HEK293 (cell line): Measurements from ENCODE around the gene SKI.
A peak's percentile ranks its signal among the peaks of the same experiment; 100 is the strongest.

Experiments used
- ATF2 ChIP-seq: fragments of 450-650 bp; formaldehyde crosslinking; IDR thresholded peaks from 2 replicates; pipeline ENCODE4 v1.5.1; 2016; ENCODE audit warnings: missing biosample characterization, missing genetic modification characterization, low read depth
- BCL11A ChIP-seq: fragments of 450-650 bp; formaldehyde crosslinking; IDR thresholded peaks from 2 replicates; pipeline ENCODE4 v1.5.1; 2016; ENCODE audit warnings: low read depth, missing biosample characterization, missing genetic modification characterization
- EGR2 ChIP-seq: fragments of 450-650 bp; formaldehyde crosslinking; IDR thresholded peaks from 2 replicates; pipeline ENCODE4 v1.5.1; 2016; ENCODE audit warnings: low read depth, missing biosample characterization, missing genetic modification characterization
- GFI1B ChIP-seq: fragments of 450-650 bp; formaldehyde crosslinking; IDR thresholded peaks from 2 replicates; pipeline ENCODE4 v1.5.1; 2016; ENCODE audit warnings: missing biosample characterization, missing genetic modification characterization
- GLI4 ChIP-seq: fragments of 450-650 bp; formaldehyde crosslinking; IDR thresholded peaks from 2 replicates; pipeline ENCODE4 v1.5.1; 2016; ENCODE audit warnings: missing biosample characterization, missing genetic modification characterization
- HOXD13 ChIP-seq: sonication (generic); formaldehyde crosslinking; IDR thresholded peaks from 2 replicates; pipeline ENCODE4 v1.8.0; 2022; ENCODE audit warnings: missing genetic modification reagents, borderline replicate concordance
- KLF16 ChIP-seq: fragments of 450-650 bp; formaldehyde crosslinking; IDR thresholded peaks from 2 replicates; pipeline ENCODE4 v1.5.1; 2017; ENCODE audit warnings: missing biosample characterization, missing genetic modification characterization
- MEIS1 ChIP-seq: sonication (generic); formaldehyde crosslinking; IDR thresholded peaks from 2 replicates; pipeline ENCODE4 v1.8.1; 2022; ENCODE audit warnings: missing genetic modification reagents, mild to moderate bottlenecking, borderline replicate concordance
- SALL2 ChIP-seq: fragments of 450-650 bp; formaldehyde crosslinking; IDR thresholded peaks from 2 replicates; pipeline ENCODE4 v1.5.0; 2017; ENCODE audit warnings: missing biosample characterization, mild to moderate bottlenecking, missing genetic modification characterization, borderline replicate concordance
- SP3 ChIP-seq: fragments of 450-650 bp; formaldehyde crosslinking; IDR thresholded peaks from 2 replicates; pipeline ENCODE4 v1.5.1; 2016; ENCODE audit warnings: missing biosample characterization, missing genetic modification characterization
- YY1 ChIP-seq: fragments of 450-650 bp; formaldehyde crosslinking; IDR thresholded peaks from 2 replicates; pipeline ENCODE4 v1.5.1; 2018; ENCODE audit warnings: missing biosample characterization, missing genetic modification characterization
- ZBTB1 ChIP-seq: fragments of 450-650 bp; formaldehyde crosslinking; IDR thresholded peaks from 2 replicates; pipeline ENCODE4 v1.5.1; 2016; ENCODE audit warnings: missing biosample characterization, missing genetic modification characterization
- ZFHX2 ChIP-seq: fragments of 450-650 bp; formaldehyde crosslinking; conservative IDR thresholded peaks from 2 replicates; pipeline ENCODE4 v1.5.1; 2016; ENCODE audit warnings: missing biosample characterization, missing genetic modification characterization
- ZFP41 ChIP-seq: fragments of 450-650 bp; formaldehyde crosslinking; IDR thresholded peaks from 2 replicates; pipeline ENCODE4 v1.5.1; 2016; ENCODE audit warnings: missing biosample characterization, missing genetic modification characterization, borderline replicate concordance
- ZIC2 ChIP-seq: fragments of 450-650 bp; formaldehyde crosslinking; IDR thresholded peaks from 2 replicates; pipeline ENCODE4 v1.5.1; 2016; ENCODE audit warnings: missing biosample characterization, missing genetic modification characterization
- ZNF16 ChIP-seq: fragments of 450-650 bp; formaldehyde crosslinking; IDR thresholded peaks from 2 replicates; pipeline ENCODE4 v1.5.1; 2016; ENCODE audit warnings: low read depth, missing biosample characterization, missing genetic modification characterization
- ZNF18 ChIP-seq: fragments of 450-650 bp; formaldehyde crosslinking; IDR thresholded peaks from 2 replicates; pipeline ENCODE4 v1.5.1; 2016; ENCODE audit warnings: missing biosample characterization, missing genetic modification characterization
- ZNF274 ChIP-seq, 2 experiments: fragments of 200-500 bp in 1 of 2; fragments of 450-650 bp in 1 of 2; sonication (Bioruptor generic) in 1 of 2; formaldehyde crosslinking in 1 of 2; IDR thresholded peaks; 2 replicates each; pipeline versions ENCODE4 v1.5.1 to v1.6.1; 2014 to 2016; ENCODE audit warnings: borderline replicate concordance in 1 of 2, inconsistent platforms in 1 of 2, low read length in 1 of 2, missing biosample characterization in 1 of 2, missing genetic modification characterization in 1 of 2
- ZNF335 ChIP-seq: fragments of 450-650 bp; formaldehyde crosslinking; conservative IDR thresholded peaks from 2 replicates; pipeline ENCODE4 v1.5.1; 2016; ENCODE audit warnings: missing biosample characterization, missing genetic modification characterization
- ZNF350 ChIP-seq: fragments of 450-650 bp; formaldehyde crosslinking; IDR thresholded peaks from 2 replicates; pipeline ENCODE4 v1.5.0; 2017; ENCODE audit warnings: missing biosample characterization, mild to moderate bottlenecking, missing genetic modification characterization
- ZNF366 ChIP-seq: fragments of 450-650 bp; formaldehyde crosslinking; conservative IDR thresholded peaks from 2 replicates; pipeline ENCODE4 v1.5.1; 2016; ENCODE audit warnings: missing biosample characterization, missing genetic modification characterization
- ZNF514 ChIP-seq: fragments of 450-650 bp; formaldehyde crosslinking; IDR thresholded peaks from 2 replicates; pipeline ENCODE4 v1.5.1; 2016; ENCODE audit warnings: missing biosample characterization, missing genetic modification characterization
- ZNF544 ChIP-seq: fragments of 450-650 bp; formaldehyde crosslinking; IDR thresholded peaks from 2 replicates; pipeline ENCODE4 v1.5.0; 2017; ENCODE audit warnings: missing biosample characterization, missing genetic modification characterization
- ZNF561 ChIP-seq: fragments of 450-650 bp; IDR thresholded peaks from 2 replicates; pipeline ENCODE4 v1.5.1; 2018; ENCODE audit warnings: missing biosample characterization, missing genetic modification characterization, borderline replicate concordance
- ZNF596 ChIP-seq: fragments of 450-650 bp; IDR thresholded peaks from 2 replicates; pipeline ENCODE4 v1.5.0; 2018; ENCODE audit warnings: missing biosample characterization, mild to moderate bottlenecking, missing genetic modification characterization, moderate library complexity
- ZNF629 ChIP-seq: fragments of 450-650 bp; formaldehyde crosslinking; IDR thresholded peaks from 2 replicates; pipeline ENCODE4 v1.5.1; 2017; ENCODE audit warnings: missing biosample characterization, missing genetic modification characterization
- ZNF707 ChIP-seq: fragments of 450-650 bp; formaldehyde crosslinking; IDR thresholded peaks from 2 replicates; pipeline ENCODE4 v1.5.1; 2016; ENCODE audit warnings: missing biosample characterization, missing genetic modification characterization
- ZNF792 ChIP-seq: fragments of 450-650 bp; formaldehyde crosslinking; IDR thresholded peaks from 2 replicates; pipeline ENCODE4 v1.5.1; 2016; ENCODE audit warnings: missing biosample characterization, missing genetic modification characterization
- TF ChIP-seq, protein P1 (sequence below): fragments of 450-650 bp; formaldehyde crosslinking; conservative IDR thresholded peaks from 2 replicates; pipeline ENCODE4 v1.5.1; 2016; ENCODE audit warnings: low read depth, missing biosample characterization, missing genetic modification characterization
- TF ChIP-seq, protein P2 (sequence below): fragments of 450-650 bp; formaldehyde crosslinking; IDR thresholded peaks from 2 replicates; pipeline ENCODE4 v1.5.1; 2016; ENCODE audit warnings: missing biosample characterization, missing genetic modification characterization
- TF ChIP-seq, protein P3 (sequence below): fragments of 450-650 bp; formaldehyde crosslinking; IDR thresholded peaks from 2 replicates; pipeline ENCODE4 v1.5.1; 2017; ENCODE audit warnings: missing biosample characterization, missing genetic modification characterization

Gene SKI

DNA sequence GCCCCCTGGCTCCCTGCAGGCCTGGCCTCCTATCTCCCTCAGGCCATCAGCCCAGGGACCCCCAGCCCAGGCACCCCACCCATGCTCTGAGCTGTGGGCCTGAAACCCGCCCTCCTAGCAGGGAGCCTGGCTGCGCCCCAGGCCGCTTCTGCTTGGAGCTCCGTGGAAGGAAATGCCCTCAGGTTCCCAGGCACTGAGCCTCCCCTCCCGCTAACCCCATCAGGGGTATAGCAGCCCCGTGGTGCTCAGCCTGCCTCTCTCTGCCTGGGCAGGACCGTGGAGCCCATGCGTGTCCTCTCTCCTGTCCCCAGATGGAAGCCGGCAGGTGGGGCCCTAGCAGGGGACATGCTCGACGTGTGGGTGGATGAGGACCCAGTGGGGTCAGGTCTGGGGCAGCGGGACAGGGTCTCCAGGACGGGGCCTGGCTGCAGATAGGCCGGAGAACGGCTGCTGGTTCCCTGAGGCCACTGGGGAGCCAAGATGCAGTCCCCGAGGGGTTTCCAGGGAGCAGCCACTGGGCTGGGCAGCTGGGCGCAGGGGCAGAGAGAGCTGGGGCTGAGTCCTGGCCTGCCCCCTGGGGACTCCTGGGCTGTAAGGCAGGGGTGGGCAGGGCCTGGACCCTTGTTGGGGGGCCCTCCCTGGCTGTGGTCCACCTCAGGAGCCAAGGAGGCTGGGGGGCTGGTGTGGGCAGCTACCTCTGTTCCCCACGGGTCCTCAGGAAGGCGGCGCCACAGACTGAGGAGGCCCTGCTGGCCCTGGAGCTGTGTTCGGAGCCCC lies 87.7 kb downstream of the SKI start (continued):
- peak; percentile 89 for TF ChIP-seq ZIC2 (tag by site-specific recombination)
- TF ChIP-seq ZFP41 (tag by site-specific recombination) = no peak
- no peak for TF ChIP-seq ZNF629 (tag by site-specific recombination)
- no peak for TF ChIP-seq GFI1B (tag by site-specific recombination)
- TF ChIP-seq ZBTB1 = no peak
- TF ChIP-seq, protein P1, sequence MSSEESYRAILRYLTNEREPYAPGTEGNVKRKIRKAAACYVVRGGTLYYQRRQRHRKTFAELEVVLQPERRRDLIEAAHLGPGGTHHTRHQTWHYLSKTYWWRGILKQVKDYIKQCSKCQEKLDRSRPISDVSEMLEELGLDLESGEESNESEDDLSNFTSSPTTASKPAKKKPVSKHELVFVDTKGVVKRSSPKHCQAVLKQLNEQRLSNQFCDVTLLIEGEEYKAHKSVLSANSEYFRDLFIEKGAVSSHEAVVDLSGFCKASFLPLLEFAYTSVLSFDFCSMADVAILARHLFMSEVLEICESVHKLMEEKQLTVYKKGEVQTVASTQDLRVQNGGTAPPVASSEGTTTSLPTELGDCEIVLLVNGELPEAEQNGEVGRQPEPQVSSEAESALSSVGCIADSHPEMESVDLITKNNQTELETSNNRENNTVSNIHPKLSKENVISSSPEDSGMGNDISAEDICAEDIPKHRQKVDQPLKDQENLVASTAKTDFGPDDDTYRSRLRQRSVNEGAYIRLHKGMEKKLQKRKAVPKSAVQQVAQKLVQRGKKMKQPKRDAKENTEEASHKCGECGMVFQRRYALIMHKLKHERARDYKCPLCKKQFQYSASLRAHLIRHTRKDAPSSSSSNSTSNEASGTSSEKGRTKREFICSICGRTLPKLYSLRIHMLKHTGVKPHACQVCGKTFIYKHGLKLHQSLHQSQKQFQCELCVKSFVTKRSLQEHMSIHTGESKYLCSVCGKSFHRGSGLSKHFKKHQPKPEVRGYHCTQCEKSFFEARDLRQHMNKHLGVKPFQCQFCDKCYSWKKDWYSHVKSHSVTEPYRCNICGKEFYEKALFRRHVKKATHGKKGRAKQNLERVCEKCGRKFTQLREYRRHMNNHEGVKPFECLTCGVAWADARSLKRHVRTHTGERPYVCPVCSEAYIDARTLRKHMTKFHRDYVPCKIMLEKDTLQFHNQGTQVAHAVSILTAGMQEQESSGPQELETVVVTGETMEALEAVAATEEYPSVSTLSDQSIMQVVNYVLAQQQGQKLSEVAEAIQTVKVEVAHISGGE = no peak
- TF ChIP-seq SALL2 (tag by site-specific recombination) = no peak
- TF ChIP-seq ZNF16 (tag by site-specific recombination) = no peak
- no peak for TF ChIP-seq ZNF544 (tag by site-specific recombination)
- no peak for TF ChIP-seq ZNF707 (tag by site-specific recombination)
- TF ChIP-seq EGR2 (tag by site-specific recombination) = no peak
- TF ChIP-seq ZNF366 = no peak
- TF ChIP-seq YY1 (tag by site-specific recombination) = no peak
- TF ChIP-seq ZNF514 (tag by site-specific recombination) = no peak
- TF ChIP-seq GLI4 (tag by site-specific recombination) = no peak
- TF ChIP-seq MEIS1 (CRISPR knock-in tag) = no peak
- TF ChIP-seq ZNF335 (tag by site-specific recombination) = no peak
- TF ChIP-seq ZNF274 (IDR thresholded peaks at IDR 0.05; ENCODE audit: low read length) = no peak
- TF ChIP-seq ZNF274 (tag by site-specific recombination; IDR thresholded peaks at IDR 0.05; ENCODE audit: borderline replicate concordance) = no peak
- no peak for TF ChIP-seq KLF16 (tag by site-specific recombination)
- TF ChIP-seq ZNF18 (tag by site-specific recombination) = no peak
- TF ChIP-seq BCL11A (tag by site-specific recombination) = no peak
- TF ChIP-seq, protein P2, sequence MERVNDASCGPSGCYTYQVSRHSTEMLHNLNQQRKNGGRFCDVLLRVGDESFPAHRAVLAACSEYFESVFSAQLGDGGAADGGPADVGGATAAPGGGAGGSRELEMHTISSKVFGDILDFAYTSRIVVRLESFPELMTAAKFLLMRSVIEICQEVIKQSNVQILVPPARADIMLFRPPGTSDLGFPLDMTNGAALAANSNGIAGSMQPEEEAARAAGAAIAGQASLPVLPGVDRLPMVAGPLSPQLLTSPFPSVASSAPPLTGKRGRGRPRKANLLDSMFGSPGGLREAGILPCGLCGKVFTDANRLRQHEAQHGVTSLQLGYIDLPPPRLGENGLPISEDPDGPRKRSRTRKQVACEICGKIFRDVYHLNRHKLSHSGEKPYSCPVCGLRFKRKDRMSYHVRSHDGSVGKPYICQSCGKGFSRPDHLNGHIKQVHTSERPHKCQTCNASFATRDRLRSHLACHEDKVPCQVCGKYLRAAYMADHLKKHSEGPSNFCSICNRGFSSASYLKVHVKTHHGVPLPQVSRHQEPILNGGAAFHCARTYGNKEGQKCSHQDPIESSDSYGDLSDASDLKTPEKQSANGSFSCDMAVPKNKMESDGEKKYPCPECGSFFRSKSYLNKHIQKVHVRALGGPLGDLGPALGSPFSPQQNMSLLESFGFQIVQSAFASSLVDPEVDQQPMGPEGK (tag by site-specific recombination) = 0 out of 2 replicates have a peak, but pooled peaks have one; percentile 12
- no peak for TF ChIP-seq ZNF792 (tag by site-specific recombination)
- no peak for TF ChIP-seq ZNF561 (tag by site-specific recombination)
- no peak for TF ChIP-seq ATF2 (tag by site-specific recombination)
- TF ChIP-seq ZNF350 (tag by site-specific recombination) = no peak
- peak; percentile 33; the same call in 1 of the 2 replicates for TF ChIP-seq ZFHX2 (tag by site-specific recombination)
- TF ChIP-seq, protein P3, sequence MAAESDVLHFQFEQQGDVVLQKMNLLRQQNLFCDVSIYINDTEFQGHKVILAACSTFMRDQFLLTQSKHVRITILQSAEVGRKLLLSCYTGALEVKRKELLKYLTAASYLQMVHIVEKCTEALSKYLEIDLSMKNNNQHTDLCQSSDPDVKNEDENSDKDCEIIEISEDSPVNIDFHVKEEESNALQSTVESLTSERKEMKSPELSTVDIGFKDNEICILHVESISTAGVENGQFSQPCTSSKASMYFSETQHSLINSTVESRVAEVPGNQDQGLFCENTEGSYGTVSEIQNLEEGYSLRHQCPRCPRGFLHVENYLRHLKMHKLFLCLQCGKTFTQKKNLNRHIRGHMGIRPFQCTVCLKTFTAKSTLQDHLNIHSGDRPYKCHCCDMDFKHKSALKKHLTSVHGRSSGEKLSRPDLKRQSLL = no peak
- TF ChIP-seq SP3 = no peak
- TF ChIP-seq ZNF596 = no peak
- TF ChIP-seq HOXD13 (CRISPR knock-in tag) = no peak
